Measurements from ENCODE around the gene TEKT3. TPM values are rescaled to one million over a fixed set of nuclear protein-coding genes. Genes with fewer than 3 reads are reported as not detected.

TEKT3 gene
- total and polyA plus RNA-seq, 5 donors, result 0.32 to 0.81 (median 0.65) TPM; not detected in 1

DNA sequence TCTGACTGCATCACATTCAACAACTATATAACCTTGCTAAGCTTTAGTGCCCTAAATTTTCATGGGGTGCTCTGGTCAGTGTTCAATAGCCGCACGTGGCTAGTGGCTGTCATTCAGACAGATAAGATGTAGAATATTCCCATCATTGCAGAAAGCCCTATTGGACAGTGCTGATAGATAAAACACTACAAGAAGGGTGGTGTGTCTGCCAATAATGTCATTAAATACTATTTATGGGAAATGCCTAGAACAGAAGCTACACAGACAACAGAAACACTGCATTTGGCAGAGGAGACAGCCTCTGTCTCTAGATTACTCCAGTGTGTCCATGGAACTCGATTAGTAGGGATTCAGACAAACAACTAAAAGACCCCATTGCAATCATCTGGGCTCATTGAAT is 47.8 kb downstream of the TEKT3 start:
- 41% methylated on average over 3 of the region's 3 CpGs for WGBS
- Histone ChIP-seq H3K27ac (ENCODE audit: low read length) (no peak overlapping the region), H3K27me3 (ENCODE audit: control insufficient read depth, insufficient read depth) (no peaks in the 10 kb centered on the region), H3K4me1 (ENCODE audit: control insufficient read depth, insufficient read depth, low read length) (no peaks in the 10 kb centered on the region), H3K4me3 (ENCODE audit: low read length) (no peak overlapping the region), H3K9me3 (ENCODE audit: control insufficient read depth, low read length) (no peaks in the 10 kb centered on the region)
- no peak for DNase-seq
- ATAC-seq, result no peak
- intact Hi-C loops (cut with DNase I), result no loop called here

DNA sequence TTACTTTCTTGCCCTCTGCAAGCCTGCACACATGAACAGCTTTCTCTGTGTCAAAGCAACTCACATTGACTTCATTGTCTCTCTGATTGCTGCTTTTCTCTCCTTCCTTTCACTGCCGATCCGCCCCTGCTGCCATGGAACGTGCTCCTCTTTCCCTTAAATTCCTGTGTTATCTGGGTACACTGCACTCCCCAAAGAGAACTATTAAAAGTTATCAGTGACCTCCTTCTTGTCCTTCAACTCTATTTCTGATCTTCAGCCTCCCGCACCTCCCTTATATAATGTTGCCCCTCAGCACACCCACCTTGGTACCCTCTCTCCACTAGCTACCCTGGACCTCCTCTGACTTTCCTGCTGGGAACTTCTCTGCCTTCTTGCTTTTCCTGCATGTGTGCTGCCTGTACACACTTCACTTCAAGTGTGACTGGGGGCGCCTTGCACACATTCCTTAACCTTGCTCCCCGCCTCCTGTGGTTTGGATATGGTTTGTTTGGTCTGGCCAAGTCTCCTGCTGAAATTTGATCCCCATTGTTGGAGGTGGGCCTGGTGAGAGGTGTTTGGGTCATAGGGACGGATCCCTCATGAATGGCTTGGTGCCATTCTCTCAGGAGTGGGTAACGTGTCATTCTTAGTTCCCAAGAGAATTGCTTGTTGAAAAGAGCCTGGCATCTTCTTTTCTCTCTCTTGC is 49.6 kb downstream of the TEKT3 start:
- Histone ChIP-seq H3K4me1 (ENCODE audit: control insufficient read depth, insufficient read depth, low read length) (no peaks in the 10 kb centered on the region), H3K27me3 (ENCODE audit: control insufficient read depth, insufficient read depth) (no peaks in the 10 kb centered on the region), H3K9me3 (ENCODE audit: control insufficient read depth, low read length) (no peaks in the 10 kb centered on the region), H3K4me3 (ENCODE audit: low read length) (no peak overlapping the region), H3K27ac (ENCODE audit: low read length) (peak overlapping the region; percentile 70)
- ATAC-seq (peak; percentile 39 to 71), DNase-seq (no peak)
- intact Hi-C loops (cut with DNase I), result no loop called here
- 37% methylated on average over 8 of the region's 8 CpGs for WGBS

DNA sequence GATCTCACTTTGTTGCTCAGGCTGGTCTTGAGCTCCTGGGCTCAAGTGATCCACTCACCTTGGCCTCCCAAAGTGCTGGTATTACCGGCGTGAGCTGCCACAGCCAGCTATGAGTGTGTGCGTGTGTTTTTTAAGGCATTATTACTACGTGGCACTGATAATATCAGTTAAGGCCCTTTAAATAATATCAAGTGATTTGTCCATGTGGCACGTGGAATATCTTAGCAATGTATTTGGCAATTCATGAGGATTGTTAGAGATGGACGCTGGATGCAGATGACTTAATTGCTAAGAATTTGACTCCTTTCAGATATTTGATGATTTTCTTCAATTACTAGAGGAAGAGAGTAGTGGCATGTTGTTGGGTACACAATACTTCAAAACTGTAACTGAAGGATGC is 50.8 kb downstream of the TEKT3 start:
- H3K4me3 ChIP-seq (ENCODE audit: low read length), result no peak overlapping the region
- intact Hi-C loops (cut with DNase I), result no loop called here
- no peak for ATAC-seq
- WGBS, result 66% methylated on average over 6 of the region's 6 CpGs
- no peak overlapping the region for H3K27ac ChIP-seq (ENCODE audit: low read length)
- no peaks in the 10 kb centered on the region for H3K27me3 ChIP-seq (ENCODE audit: control insufficient read depth, insufficient read depth)
- no peak for DNase-seq
- H3K4me1 ChIP-seq (ENCODE audit: control insufficient read depth, insufficient read depth, low read length), result no peaks in the 10 kb centered on the region
- no peaks in the 10 kb centered on the region for H3K9me3 ChIP-seq (ENCODE audit: control insufficient read depth, low read length)

DNA sequence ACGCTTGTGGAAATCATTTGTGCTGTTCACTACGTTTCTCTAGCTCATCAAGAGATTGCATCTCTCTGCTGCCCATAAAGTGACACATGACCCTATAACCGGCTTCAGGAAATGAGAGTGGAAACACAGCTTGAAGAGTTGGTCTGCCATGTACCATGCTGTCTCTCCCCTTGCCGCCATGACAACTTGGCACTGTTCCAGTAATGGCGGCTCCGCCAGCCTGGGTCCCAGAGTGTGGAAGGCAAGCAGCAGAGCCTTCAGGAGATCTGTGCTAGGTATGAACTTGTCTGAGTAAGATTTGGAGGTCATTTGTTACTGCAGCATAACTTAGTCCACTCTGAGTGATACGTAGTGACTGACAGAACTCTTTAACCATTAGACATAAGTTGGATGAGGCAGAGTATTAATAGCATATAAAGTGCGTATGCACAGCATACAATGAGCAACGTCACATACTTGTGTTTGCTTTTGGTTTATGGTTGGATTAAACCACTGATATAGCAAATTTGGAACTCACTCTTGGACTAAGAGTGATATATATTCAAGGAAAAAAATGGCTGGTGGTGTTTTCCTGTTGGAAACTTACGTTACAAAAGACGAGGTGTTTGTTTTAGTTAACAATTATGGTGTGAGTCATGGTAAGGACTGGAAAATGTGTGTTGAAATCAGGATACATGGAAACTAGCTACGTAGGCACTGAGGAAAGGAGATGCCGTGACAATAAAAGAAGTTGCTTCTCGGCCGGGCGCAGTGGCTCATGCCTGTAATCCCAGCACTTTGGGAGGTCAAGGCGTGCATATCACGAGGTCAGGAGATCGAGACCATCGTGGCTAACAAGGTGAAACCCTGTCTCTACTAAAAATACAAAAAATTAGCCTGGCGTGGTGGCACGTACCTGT is 51.9 kb downstream of the TEKT3 start:
- intact Hi-C loops (cut with DNase I), result no loop called here
- no peaks in the 10 kb centered on the region for H3K4me1 ChIP-seq (ENCODE audit: control insufficient read depth, insufficient read depth, low read length)
- H3K27ac ChIP-seq (ENCODE audit: low read length), result no peak overlapping the region
- 82% methylated on average over 22 of the region's 22 CpGs for WGBS
- no peaks in the 10 kb centered on the region for H3K9me3 ChIP-seq (ENCODE audit: control insufficient read depth, low read length)
- H3K27me3 ChIP-seq (ENCODE audit: control insufficient read depth, insufficient read depth), result no peaks in the 10 kb centered on the region
- no peak for ATAC-seq
- H3K4me3 ChIP-seq (ENCODE audit: low read length), result no peak overlapping the region
- no peak for DNase-seq

DNA sequence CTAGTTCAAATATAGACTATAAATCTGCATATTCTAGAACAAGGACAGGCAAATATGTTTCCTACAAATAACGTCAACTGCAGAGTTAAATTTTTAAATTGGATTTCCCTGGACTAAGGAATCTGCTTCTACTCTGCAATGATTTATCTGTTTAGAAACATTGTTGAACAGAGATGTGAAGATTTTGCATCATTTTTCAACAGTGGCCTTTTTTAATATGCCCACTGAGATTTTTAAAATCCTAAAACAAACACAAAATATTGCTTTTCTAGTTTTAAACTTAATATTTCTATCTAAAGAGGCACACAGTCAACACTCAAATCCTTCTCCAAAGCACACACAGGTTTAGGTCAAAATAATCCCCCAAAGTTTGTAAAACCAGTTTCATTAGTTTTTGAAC is 52.5 kb downstream of the TEKT3 start:
- DNase-seq (no peak), ATAC-seq (no peak)
- H3K9me3 ChIP-seq (ENCODE audit: control insufficient read depth, low read length), result no peaks in the 10 kb centered on the region
- no peaks in the 10 kb centered on the region for H3K4me1 ChIP-seq (ENCODE audit: control insufficient read depth, insufficient read depth, low read length)
- intact Hi-C loops (cut with DNase I), result no loop called here
- 70% methylated on average over 1 of the region's 1 CpG for WGBS
- H3K27ac ChIP-seq (ENCODE audit: low read length), result no peak overlapping the region
- H3K4me3 ChIP-seq (ENCODE audit: low read length), result no peak overlapping the region
- H3K27me3 ChIP-seq (ENCODE audit: control insufficient read depth, insufficient read depth), result no peaks in the 10 kb centered on the region

DNA sequence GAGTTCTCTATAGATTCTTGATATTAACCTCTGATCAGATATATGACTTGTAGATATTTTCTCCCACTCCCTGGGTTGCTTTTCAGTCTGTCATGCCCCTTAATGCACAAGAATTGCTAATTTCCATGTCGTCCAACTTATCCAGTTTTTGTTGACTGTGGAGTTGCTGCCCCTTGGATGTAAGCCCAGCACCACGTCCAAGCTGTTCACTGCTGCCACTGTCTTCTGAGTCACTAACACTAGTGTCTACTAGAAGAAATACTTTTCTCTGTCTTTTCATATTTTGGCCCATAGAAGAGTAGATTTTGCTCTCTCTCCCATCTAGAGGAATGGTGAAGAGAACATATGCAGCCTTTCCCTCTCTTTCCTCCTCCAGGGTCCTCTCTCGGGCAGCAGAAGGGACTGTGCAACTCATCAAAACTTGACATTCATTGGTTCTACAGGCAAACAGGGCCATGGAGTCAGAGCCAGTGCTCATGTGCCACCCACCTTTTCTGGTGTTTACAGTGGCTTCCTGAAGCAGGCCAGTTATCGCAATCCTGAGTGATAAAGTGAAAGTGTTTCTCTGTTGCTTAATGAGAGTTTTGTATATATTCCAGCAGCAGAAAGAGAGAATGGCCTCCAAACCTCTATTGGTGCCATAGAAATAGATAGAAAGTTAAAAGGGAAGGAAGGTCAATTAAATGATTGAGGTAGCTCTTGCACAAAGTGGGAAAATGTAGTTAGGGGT is 53.7 kb downstream of the TEKT3 start:
- H3K4me3 ChIP-seq (ENCODE audit: low read length), result no peak overlapping the region
- WGBS, result 31% methylated on average over 4 of the region's 4 CpGs
- no peak overlapping the region for H3K27ac ChIP-seq (ENCODE audit: low read length)
- no peaks in the 10 kb centered on the region for H3K9me3 ChIP-seq (ENCODE audit: control insufficient read depth, low read length)
- DNase-seq (peak; percentile 51 to 74 (median 73)), ATAC-seq (peak in 1 of 2 donors; percentile 23)
- H3K27me3 ChIP-seq (ENCODE audit: control insufficient read depth, insufficient read depth), result no peaks in the 10 kb centered on the region
- H3K4me1 ChIP-seq (ENCODE audit: control insufficient read depth, insufficient read depth, low read length), result no peaks in the 10 kb centered on the region
- intact Hi-C loops (cut with DNase I), result no loop called here

DNA sequence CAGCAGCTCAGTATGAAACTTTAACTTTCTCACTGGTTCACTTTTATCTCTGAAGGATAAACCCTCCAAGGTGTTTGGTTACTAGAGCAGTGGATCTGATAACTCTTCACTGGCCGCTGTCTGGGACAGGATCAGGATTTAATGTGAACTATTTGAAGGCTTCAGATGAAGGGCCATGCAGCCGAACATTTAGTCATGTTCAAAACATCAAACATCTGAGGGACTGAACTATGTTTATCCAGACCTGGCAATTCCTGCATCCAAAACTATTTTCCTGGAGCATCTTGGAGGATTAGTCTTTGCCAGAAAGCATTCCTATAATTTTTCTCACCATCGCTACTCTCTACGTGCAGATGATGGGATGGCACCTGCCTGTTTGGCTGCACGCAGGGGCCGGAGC is 55.9 kb downstream of the TEKT3 start:
- Histone ChIP-seq H3K4me3 (ENCODE audit: low read length) (no peak overlapping the region), H3K27me3 (ENCODE audit: control insufficient read depth, insufficient read depth) (no peaks in the 10 kb centered on the region), H3K4me1 (ENCODE audit: control insufficient read depth, insufficient read depth, low read length) (no peaks in the 10 kb centered on the region), H3K27ac (ENCODE audit: low read length) (no peak overlapping the region), H3K9me3 (ENCODE audit: control insufficient read depth, low read length) (no peaks in the 10 kb centered on the region)
- ATAC-seq (no peak), DNase-seq (no peak)
- WGBS, result 71% methylated on average over 6 of the region's 6 CpGs
- intact Hi-C loops (cut with DNase I), result no loop called here

DNA sequence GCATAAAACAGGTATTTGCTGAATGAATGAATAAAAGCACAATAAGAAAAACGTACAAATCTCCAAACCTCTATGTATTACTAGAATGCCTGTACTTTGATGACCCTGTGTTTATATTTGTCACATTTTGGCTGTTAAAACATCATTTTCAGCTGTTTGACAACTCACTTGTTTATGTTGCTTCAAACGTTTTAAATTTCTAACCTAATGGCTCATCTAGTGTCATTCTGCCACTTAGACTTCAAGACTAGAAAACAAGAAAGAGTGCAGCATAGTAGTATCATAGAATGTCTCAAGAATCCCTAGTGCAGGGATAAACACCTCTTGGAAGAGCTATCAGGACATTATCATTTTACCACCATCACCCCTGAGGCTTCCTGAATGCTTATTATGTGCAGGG is 56.9 kb downstream of the TEKT3 start:
- WGBS, result 48% methylated on average over 2 of the region's 2 CpGs

DNA sequence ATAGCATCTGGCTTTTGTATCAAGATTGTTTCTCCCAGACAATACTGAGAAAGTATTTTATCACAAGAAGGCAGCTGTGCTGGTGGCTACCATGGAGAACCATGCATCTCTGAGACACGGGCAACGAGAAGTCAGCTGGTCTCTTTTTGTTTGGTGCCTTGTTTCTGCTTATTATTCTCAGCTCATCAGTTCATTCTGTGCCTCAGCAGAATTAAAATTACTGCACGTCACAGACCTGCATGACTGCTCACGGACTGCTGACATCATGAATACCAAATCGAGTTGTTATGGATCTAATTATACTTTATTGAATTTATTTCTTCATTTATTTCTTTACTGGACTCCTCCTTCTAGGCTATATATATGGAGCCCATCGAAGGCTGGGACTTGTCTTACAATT is 57.3 kb downstream of the TEKT3 start:
- Histone ChIP-seq H3K4me3 (ENCODE audit: low read length) (no peak overlapping the region), H3K9me3 (ENCODE audit: control insufficient read depth, low read length) (no peaks in the 10 kb centered on the region), H3K27ac (ENCODE audit: low read length) (no peak overlapping the region), H3K4me1 (ENCODE audit: control insufficient read depth, insufficient read depth, low read length) (peaks cover 2% of the 10 kb centered on the region), H3K27me3 (ENCODE audit: control insufficient read depth, insufficient read depth) (no peaks in the 10 kb centered on the region)
- no peak for DNase-seq
- ATAC-seq, result no peak
- whole genome bisulfite sequencing, result 86% methylated on average over 6 of the region's 6 CpGs
- intact Hi-C loops (cut with DNase I), result no loop called here

More for the DNA sequence above, 56.9 kb downstream of the TEKT3 start:
- DNase-seq, result no peak
- no peak for ATAC-seq
- intact Hi-C loops (cut with DNase I), result no loop called here
- no peak overlapping the region for H3K27ac ChIP-seq (ENCODE audit: low read length)
- no peaks in the 10 kb centered on the region for H3K27me3 ChIP-seq (ENCODE audit: control insufficient read depth, insufficient read depth)
- H3K4me3 ChIP-seq (ENCODE audit: low read length), result no peak overlapping the region
- no peaks in the 10 kb centered on the region for H3K9me3 ChIP-seq (ENCODE audit: control insufficient read depth, low read length)
- peaks cover 2% of the 10 kb centered on the region for H3K4me1 ChIP-seq (ENCODE audit: control insufficient read depth, insufficient read depth, low read length)

DNA sequence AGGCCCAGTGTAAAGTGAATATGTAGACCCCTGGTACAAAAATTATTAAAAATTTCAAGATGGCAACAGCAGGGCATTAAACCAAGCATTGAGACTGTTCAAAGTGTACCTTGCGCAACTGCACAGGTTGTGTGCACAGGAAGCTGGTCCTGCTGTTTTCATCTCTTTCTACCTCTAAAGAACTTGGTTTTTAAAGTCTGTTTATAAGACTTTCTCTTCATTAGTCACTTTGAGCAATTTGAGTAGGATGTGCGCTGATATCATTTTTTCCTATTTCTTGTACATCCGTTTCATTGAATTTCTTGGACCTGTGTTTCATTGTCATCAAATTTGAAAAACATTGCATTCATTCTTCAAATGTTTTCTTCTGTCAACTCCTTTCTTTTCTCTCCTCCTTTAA is 59.5 kb downstream of the TEKT3 start:
- Histone ChIP-seq H3K9me3 (ENCODE audit: control insufficient read depth, low read length) (no peaks in the 10 kb centered on the region), H3K27ac (ENCODE audit: low read length) (no peak overlapping the region), H3K27me3 (ENCODE audit: control insufficient read depth, insufficient read depth) (no peaks in the 10 kb centered on the region), H3K4me3 (ENCODE audit: low read length) (no peak overlapping the region), H3K4me1 (ENCODE audit: control insufficient read depth, insufficient read depth, low read length) (peaks cover 2% of the 10 kb centered on the region)
- intact Hi-C loops (cut with DNase I), result no loop called here
- 84% methylated on average over 3 of the region's 3 CpGs for WGBS
- ATAC-seq (no peak), DNase-seq (no peak)

DNA sequence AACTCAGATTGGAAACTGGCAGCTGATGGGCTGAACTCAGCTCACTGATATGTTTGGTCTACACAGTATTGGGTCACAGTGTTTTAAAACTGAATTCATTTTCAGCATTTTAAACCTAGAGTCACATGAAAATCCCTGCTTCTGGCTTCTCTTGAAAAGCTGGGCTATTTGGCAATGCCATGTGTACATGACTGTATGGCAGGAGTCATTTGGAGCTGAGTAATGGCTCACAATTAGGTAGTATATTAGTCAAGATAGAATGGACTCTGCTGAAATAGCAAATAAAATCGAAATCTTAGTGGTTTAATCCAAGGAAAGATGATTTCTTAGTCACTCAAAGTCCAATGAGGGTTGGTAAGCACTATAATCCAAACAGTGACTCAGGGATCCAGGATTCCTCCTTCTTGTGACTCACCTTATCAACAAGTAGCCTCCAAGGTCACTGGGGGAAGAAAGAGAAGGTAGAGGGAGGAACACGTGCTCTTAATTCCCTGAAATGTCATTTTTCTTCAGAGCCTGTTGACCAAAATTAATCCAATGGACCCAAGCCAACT is 62.4 kb downstream of the TEKT3 start:
- no peaks in the 10 kb centered on the region for H3K9me3 ChIP-seq (ENCODE audit: control insufficient read depth, low read length)
- no peak for ATAC-seq
- peaks cover 2% of the 10 kb centered on the region for H3K4me1 ChIP-seq (ENCODE audit: control insufficient read depth, insufficient read depth, low read length)
- intact Hi-C loops (cut with DNase I), result no loop called here
- no peak for DNase-seq
- H3K27me3 ChIP-seq (ENCODE audit: control insufficient read depth, insufficient read depth), result no peaks in the 10 kb centered on the region
- 64% methylated on average over 2 of the region's 2 CpGs for WGBS
- H3K4me3 ChIP-seq (ENCODE audit: low read length), result no peak overlapping the region
- H3K27ac ChIP-seq (ENCODE audit: low read length), result no peak overlapping the region
